ENCODE data around the gene PCBD2.
"Not testable (repeated sequence)": the region's sequence is repeated elsewhere in the genome, so short reads cannot be mapped to it uniquely, and the experiment has no call there.

The PCBD2 gene

GRCh38 chr5:134963098-134963497, 58.2 kb downstream of the PCBD2 start:
- DNase-seq (ENCODE audit: low spot score): no peak

- no peak for DNase-seq (ENCODE audit: low spot score)
These were observed 59.7 kb downstream of the PCBD2 start for GRCh38 chr5:134964359-134965270.

GRCh38 chr5:134965271-134965825, 60.4 kb downstream of the PCBD2 start:
- DNase-seq (ENCODE audit: low spot score): no peak

GRCh38 chr5:134967607-134968006, 62.7 kb downstream of the PCBD2 start, which contains the start of gene CATSPER3:
CATSPER3 (plus strand) TSS chr5:134967907; CDS start chr5:134967992, 85 bp downstream.
- DNase-seq (ENCODE audit: low spot score): no peak

- DNase-seq (ENCODE audit: low spot score): no peak
These were observed 63.1 kb downstream of the PCBD2 start for GRCh38 chr5:134968055-134968454.

GRCh38 chr5:134969166-134969565, 64.2 kb downstream of the PCBD2 start:
- no peak for DNase-seq (ENCODE audit: low spot score)

- DNase-seq (ENCODE audit: low spot score): no peak
These were observed 70.3 kb downstream of the PCBD2 start for GRCh38 chr5:134975078-134975715.

- no peak for DNase-seq (ENCODE audit: low spot score)
These were observed 70.9 kb downstream of the PCBD2 start for GRCh38 chr5:134975843-134976242.

- no peak for DNase-seq (ENCODE audit: low spot score)
These were observed 71.9 kb downstream of the PCBD2 start for GRCh38 chr5:134976841-134977240.

- DNase-seq (ENCODE audit: low spot score): no peak
These were observed 74.5 kb downstream of the PCBD2 start for GRCh38 chr5:134979416-134979815.

- no peak for DNase-seq (ENCODE audit: low spot score)
These were observed 77.3 kb downstream of the PCBD2 start for GRCh38 chr5:134982230-134982629.

- DNase-seq (ENCODE audit: low spot score): no peak
These were observed 84.4 kb downstream of the PCBD2 start for GRCh38 chr5:134989266-134989830.

GRCh38 chr5:134990183-134990582, 85.3 kb downstream of the PCBD2 start:
- DNase-seq (ENCODE audit: low spot score): not testable (repeated sequence)

GRCh38 chr5:134992148-134992547, 87.2 kb downstream of the PCBD2 start:
- DNase-seq (ENCODE audit: low spot score): no peak

GRCh38 chr5:134993161-134993560, 88.2 kb downstream of the PCBD2 start:
- DNase-seq (ENCODE audit: low spot score): no peak

- no peak for DNase-seq (ENCODE audit: low spot score)
These were observed 89.7 kb downstream of the PCBD2 start for GRCh38 chr5:134994560-134995156.

- no peak for DNase-seq (ENCODE audit: low spot score)
These were observed 91.0 kb downstream of the PCBD2 start for GRCh38 chr5:134995850-134996402.

- DNase-seq (ENCODE audit: low spot score): no peak
These were observed 92.1 kb downstream of the PCBD2 start for GRCh38 chr5:134997015-134997414.

- not testable (repeated sequence) for DNase-seq (ENCODE audit: low spot score)
These were observed 93.1 kb downstream of the PCBD2 start for GRCh38 chr5:134998068-134998467.

- DNase-seq (ENCODE audit: low spot score): no peak
These were observed 99.4 kb downstream of the PCBD2 start for GRCh38 chr5:135004376-135004775.

GRCh38 chr5:135005076-135005475, 100.1 kb downstream of the PCBD2 start:
- no peak for DNase-seq (ENCODE audit: low spot score)

GRCh38 chr5:135007305-135007704, 102.4 kb downstream of the PCBD2 start:
- no peak for DNase-seq (ENCODE audit: low spot score)
